Kidney epithelial cell (primary cell): ENCODE data around the gene VWA7. TPM values are rescaled to one million over a fixed set of nuclear protein-coding genes. Genes with fewer than 3 reads are reported as not detected.
"Not testable (repeated sequence)": the region's sequence is repeated elsewhere in the genome, so short reads cannot be mapped to it uniquely, and the experiment has no call there.

Experiments
- DNase-seq: peaks from one replicate; pipeline ENCODE4 v3.0.0-alpha.2; 2010; ENCODE audit warnings: low read depth
- H3K27me3 ChIP-seq: 2 replicates; pipeline ENCODE4 v1.6.0; 2011; ENCODE audit warnings: low read length; ENCODE audit not compliant: control insufficient read depth, insufficient read depth
- H3K36me3 ChIP-seq: 2 replicates; pipeline ENCODE4 v1.5.1; 2011; ENCODE audit warnings: low read length; ENCODE audit not compliant: control insufficient read depth, insufficient read depth
- H3K4me3 ChIP-seq: 2 replicates; pipeline ENCODE4 v1.5.1; 2011; ENCODE audit warnings: low read depth, mild to moderate bottlenecking, control low read depth, low read length
- total RNA-seq: library from RNA; depleted of rRNA; stranded (reverse); fragments of >200 nt; gene quantifications from 2 replicates; pipeline ENCODE4 v1.2.3, GENCODE V29; 2015
- TF ChIP-seq, protein P1 (sequence below): IDR thresholded peaks from 2 replicates; pipeline ENCODE4 v1.5.1; 2011; ENCODE audit warnings: mild to moderate bottlenecking, moderate library complexity, low read length, control low read depth, inconsistent platforms; ENCODE audit not compliant: insufficient read depth, poor library complexity, severe bottlenecking

The VWA7 gene, protein sequence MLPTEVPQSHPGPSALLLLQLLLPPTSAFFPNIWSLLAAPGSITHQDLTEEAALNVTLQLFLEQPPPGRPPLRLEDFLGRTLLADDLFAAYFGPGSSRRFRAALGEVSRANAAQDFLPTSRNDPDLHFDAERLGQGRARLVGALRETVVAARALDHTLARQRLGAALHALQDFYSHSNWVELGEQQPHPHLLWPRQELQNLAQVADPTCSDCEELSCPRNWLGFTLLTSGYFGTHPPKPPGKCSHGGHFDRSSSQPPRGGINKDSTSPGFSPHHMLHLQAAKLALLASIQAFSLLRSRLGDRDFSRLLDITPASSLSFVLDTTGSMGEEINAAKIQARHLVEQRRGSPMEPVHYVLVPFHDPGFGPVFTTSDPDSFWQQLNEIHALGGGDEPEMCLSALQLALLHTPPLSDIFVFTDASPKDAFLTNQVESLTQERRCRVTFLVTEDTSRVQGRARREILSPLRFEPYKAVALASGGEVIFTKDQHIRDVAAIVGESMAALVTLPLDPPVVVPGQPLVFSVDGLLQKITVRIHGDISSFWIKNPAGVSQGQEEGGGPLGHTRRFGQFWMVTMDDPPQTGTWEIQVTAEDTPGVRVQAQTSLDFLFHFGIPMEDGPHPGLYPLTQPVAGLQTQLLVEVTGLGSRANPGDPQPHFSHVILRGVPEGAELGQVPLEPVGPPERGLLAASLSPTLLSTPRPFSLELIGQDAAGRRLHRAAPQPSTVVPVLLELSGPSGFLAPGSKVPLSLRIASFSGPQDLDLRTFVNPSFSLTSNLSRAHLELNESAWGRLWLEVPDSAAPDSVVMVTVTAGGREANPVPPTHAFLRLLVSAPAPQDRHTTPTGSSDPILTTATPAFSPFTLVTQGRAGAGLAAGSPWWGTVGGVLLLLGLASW
- total RNA-seq: 1.5 and 3.1 TPM in 2 replicates

DNA sequence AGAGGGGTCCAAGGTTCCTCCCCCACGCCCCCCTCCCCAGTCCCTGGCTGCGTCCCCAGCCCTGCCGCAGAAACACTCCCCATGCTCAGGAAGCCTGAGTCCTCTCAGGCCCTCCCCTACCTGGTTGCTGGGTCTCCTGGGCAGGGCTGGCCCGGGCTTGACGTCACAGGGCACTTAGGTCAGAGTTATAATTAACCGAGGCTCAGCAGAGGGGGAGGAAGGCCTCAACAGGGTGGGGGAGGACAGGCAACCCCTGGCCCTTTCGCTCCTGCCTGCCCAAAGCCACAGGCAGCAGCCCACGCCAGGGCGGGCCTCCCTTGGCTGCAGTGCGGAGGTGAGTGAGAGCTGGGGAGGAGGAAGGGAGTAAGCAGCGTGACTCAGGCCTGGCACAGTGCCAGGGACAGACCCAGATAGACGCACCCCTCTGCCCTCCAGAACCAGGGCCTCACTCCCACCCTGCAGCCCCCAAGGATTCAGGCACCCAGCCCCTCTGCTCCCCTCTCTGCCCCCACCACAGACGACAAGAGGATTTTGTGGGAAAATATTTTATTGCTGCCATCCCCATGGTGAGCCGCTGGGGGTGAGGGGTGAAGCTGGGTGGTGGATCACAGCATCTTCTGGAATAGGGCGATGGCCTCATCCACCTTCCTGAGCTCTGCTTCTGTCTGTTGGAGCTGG lies at the start of gene VWA7:
Gene VWA7, minus strand, starts transcription at position 340 of the 678 bp plus-strand sequence. CDS start 549 bp downstream, outside the sequence.
- DNase-seq: peak; percentile 82
- TF ChIP-seq, protein P1, sequence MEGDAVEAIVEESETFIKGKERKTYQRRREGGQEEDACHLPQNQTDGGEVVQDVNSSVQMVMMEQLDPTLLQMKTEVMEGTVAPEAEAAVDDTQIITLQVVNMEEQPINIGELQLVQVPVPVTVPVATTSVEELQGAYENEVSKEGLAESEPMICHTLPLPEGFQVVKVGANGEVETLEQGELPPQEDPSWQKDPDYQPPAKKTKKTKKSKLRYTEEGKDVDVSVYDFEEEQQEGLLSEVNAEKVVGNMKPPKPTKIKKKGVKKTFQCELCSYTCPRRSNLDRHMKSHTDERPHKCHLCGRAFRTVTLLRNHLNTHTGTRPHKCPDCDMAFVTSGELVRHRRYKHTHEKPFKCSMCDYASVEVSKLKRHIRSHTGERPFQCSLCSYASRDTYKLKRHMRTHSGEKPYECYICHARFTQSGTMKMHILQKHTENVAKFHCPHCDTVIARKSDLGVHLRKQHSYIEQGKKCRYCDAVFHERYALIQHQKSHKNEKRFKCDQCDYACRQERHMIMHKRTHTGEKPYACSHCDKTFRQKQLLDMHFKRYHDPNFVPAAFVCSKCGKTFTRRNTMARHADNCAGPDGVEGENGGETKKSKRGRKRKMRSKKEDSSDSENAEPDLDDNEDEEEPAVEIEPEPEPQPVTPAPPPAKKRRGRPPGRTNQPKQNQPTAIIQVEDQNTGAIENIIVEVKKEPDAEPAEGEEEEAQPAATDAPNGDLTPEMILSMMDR: no peak
- H3K4me3 ChIP-seq: peak within 1 kb of the TSS; percentile 8

DNA sequence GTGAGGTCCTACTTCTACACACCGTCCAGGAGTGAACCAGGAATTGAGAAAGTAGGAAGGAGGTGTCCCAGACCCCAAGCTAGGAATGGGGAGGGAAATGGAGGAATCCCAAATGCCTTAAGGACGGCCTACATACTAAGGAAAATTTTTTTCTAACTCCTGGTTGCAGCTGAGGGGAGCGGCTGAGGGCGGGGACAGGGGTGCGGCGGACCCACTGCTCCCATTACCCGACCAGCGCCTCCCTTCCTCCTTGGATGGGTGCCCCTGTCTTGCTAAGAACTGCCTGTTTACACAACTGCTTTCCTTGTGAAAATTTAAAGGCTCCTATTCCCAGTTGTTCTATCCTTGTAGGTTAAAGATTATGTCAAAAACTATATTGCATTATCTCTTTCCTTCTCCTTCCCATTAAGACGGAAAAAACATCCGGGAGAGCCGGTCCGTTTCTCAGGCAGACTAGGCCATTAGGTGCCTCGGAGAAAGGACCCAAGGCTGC lies 49.7 kb upstream of the VWA7 start:
- Histone ChIP-seq H3K36me3 (no peaks in the 10 kb centered on the region), H3K27me3 (no peaks in the 10 kb centered on the region), H3K4me3 (peak overlapping the region; percentile 36)
- TF ChIP-seq, protein P1: no peak
- DNase-seq: no peak

More for the DNA sequence above, at the start of gene VWA7:
- peaks cover 6% of the 10 kb centered on the region for H3K36me3 ChIP-seq
- H3K27me3 ChIP-seq: no peaks in the 10 kb centered on the region

DNA sequence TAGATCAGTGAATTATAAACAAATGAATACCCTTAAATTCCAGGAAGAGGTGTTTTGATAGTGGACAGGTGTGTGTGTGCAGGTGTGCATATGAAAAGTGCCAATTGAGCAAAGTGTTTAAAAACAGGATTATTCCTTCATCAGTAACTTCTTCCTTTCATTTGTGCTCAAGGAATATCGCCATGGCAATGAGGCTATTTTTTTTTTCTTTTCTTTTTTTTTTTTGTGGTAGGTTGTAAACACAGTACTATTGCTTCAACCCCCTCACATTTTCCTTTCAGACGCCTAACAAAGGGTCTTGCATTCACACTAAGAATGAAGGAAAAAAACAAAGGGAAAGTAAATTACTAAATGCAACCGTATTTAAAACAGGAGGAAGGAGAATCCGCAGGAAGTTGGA lies 48.4 kb upstream of the VWA7 start:
- Histone ChIP-seq H3K27me3 (no peaks in the 10 kb centered on the region), H3K4me3 (no peak overlapping the region), H3K36me3 (no peaks in the 10 kb centered on the region)
- no peak for DNase-seq
- TF ChIP-seq, protein P1: no peak

DNA sequence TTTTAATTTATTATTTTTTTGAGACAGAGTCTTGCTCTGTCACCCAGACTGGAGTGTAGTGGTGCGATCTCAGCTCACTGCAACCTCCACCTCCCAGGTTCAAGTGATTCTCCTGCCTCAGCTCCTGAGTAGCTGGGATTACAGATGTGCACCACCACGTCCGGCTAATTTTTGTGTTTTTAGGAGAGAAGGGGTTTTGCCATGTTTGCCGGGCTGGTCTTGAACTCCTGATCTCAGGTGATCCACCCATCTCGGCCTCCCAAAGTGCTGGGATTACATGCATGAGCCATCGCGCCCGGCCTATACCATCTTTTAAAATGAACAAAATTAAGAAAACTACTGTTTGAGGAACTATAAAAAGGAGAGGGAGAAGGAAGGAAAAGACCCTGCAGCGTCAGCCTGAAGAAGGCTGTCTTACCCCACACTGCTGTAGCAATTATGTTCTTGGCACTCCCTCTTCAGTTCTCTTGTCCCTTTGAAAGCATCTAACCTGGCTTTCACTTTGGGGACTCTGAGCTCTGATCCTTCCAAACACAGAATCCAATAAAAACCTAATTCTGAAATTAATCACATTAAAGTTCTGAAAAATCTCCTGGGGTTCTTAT lies 46.6 kb upstream of the VWA7 start:
- not testable (repeated sequence) for H3K27me3 ChIP-seq, DNase-seq, H3K36me3 ChIP-seq, H3K4me3 ChIP-seq

DNA sequence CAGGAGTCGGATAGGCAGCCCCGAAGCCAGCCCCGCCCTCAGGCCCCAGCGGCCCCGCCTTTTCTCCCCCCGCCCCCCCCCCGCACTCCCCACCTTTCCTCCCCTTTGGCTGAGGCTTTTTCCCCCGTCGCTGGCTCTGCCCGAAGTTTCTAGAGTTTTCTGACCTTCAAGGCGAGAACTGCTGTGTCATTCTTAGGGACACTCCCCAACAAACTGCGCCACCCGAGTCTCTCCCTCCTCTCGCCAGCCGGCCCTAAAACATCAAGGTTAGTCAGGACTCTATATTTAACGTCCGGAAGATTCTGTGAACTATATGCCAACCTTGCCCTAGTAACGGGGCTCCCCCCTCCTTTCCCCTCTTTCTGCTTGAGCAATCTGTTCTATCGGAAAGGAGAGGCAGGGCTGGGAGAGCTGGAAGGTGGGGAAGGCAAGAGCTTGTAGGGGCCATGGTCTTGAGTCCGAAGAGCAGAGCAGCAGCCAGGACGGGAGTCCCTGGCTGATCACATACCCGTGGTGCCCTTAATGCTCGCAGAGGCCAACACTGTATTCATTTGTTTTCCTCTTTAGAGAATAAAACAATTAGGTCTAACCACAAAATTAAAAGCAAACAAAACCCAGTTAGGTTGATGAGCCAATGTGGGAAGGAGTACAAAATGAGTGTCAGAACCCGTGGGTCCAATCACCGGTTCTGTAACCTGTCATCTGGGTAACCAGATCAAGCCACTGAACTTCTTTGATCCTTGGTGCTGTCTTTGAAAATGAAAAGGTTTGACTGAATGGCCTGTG lies 45.1 kb upstream of the VWA7 start:
- TF ChIP-seq, protein P1: no peak
- no peaks in the 10 kb centered on the region for H3K27me3 ChIP-seq
- no peaks in the 10 kb centered on the region for H3K36me3 ChIP-seq
- DNase-seq: no peak
- H3K4me3 ChIP-seq: peak overlapping the region; percentile 31
